Osteoblast (primary cell): ENCODE measurements around the gene JUP. TPM values are rescaled to one million over a fixed set of nuclear protein-coding genes. Genes with fewer than 3 reads are reported as not detected.

ENCODE experiments used
- DNase-seq: peaks from one replicate; pipeline ENCODE4 v3.0.0; 2011; ENCODE audit warnings: low spot score, mixed read lengths; ENCODE audit not compliant: insufficient read length; ENCODE audit errors: missing footprints
- H2AFZ ChIP-seq: 2 replicates; pipeline ENCODE4 v1.6.0; 2011; ENCODE audit warnings: mild to moderate bottlenecking, low read length
- H3K27ac ChIP-seq: 2 replicates; pipeline ENCODE4 v1.5.1; 2011; ENCODE audit warnings: mild to moderate bottlenecking, low read depth, low read length, moderate library complexity
- H3K27me3 ChIP-seq: 2 replicates; pipeline ENCODE4 v1.6.0; 2012; ENCODE audit warnings: mild to moderate bottlenecking, control low read depth, inconsistent platforms, low read length, moderate library complexity; ENCODE audit not compliant: insufficient read depth
- H3K36me3 ChIP-seq: 2 replicates; pipeline ENCODE4 v1.5.1; 2011; ENCODE audit warnings: mild to moderate bottlenecking, low read length, control low read depth, moderate library complexity; ENCODE audit not compliant: insufficient read depth
- H3K4me1 ChIP-seq: 2 replicates; pipeline ENCODE4 v1.5.1; 2011; ENCODE audit warnings: mild to moderate bottlenecking, low read length, control low read depth, moderate library complexity; ENCODE audit not compliant: insufficient read depth
- H3K4me2 ChIP-seq: 2 replicates; pipeline ENCODE4 v1.6.0; 2011; ENCODE audit warnings: mild to moderate bottlenecking, low read length; ENCODE audit not compliant: insufficient read depth
- H3K4me3 ChIP-seq: fragments of 200-600 bp; sonication (generic); 3 replicates; pipeline ENCODE4 v1.5.1; 2012; ENCODE audit warnings: mild to moderate bottlenecking, low read length, inconsistent platforms; ENCODE audit not compliant: insufficient read depth
- H3K79me2 ChIP-seq: 2 replicates; pipeline ENCODE4 v1.6.0; 2012; ENCODE audit warnings: mild to moderate bottlenecking, low read length, control low read depth, inconsistent platforms; ENCODE audit not compliant: insufficient read depth
- H3K9me3 ChIP-seq: 2 replicates; pipeline ENCODE4 v1.5.1; 2011; ENCODE audit warnings: low read depth, low read length, control low read depth
- H4K20me1 ChIP-seq: 2 replicates; pipeline ENCODE4 v1.6.0; 2012; ENCODE audit warnings: mild to moderate bottlenecking, low read length, control low read depth; ENCODE audit not compliant: insufficient read depth
- CTCF ChIP-seq: IDR thresholded peaks from 2 replicates; pipeline ENCODE4 v1.5.1; 2011; ENCODE audit warnings: mild to moderate bottlenecking, low read depth, low read length, moderate library complexity; ENCODE audit errors: extremely low read depth
- total RNA-seq: library from RNA; depleted of rRNA; stranded (reverse); fragments of >200 nt; gene quantifications from 2 replicates; pipeline ENCODE4 v1.2.3, GENCODE V29; 2012

Gene JUP
- total RNA-seq, 1 donor = 24.2 TPM

GRCh38 chr17:41811549-41812380 lies 25.3 kb upstream of the JUP start, which contains the start of gene P3H4:
P3H4 (minus strand) TSS chr17:41811949; CDS start chr17:41811915, 34 bp downstream.
- peak; percentile 98 for DNase-seq
- peak within 1 kb of the TSS; percentile 70 for H3K27ac ChIP-seq

GRCh38 chr17:41810659-41811548 lies 24.4 kb upstream of the JUP start:
- peak overlapping the region; percentile 98 for H2AFZ ChIP-seq
- H3K4me1 ChIP-seq = peaks cover 26% of the 10 kb centered on the region
- peaks cover 22% of the 10 kb centered on the region for H3K36me3 ChIP-seq
- peaks cover 41% of the 10 kb centered on the region for H4K20me1 ChIP-seq
- no peak for TF ChIP-seq CTCF
- H3K27me3 ChIP-seq = no peaks in the 10 kb centered on the region
- peak overlapping the region; percentile 88 for H3K4me2 ChIP-seq
- no peaks in the 10 kb centered on the region for H3K9me3 ChIP-seq
- H3K79me2 ChIP-seq = peaks cover 56% of the 10 kb centered on the region
- DNase-seq = peak; percentile 84
- peak overlapping the region; percentile 85 for H3K4me3 ChIP-seq
- H3K27ac ChIP-seq = peak overlapping the region; percentile 53

More at GRCh38 chr17:41811549-41812380, 25.3 kb upstream of the JUP start, which contains the start of gene P3H4:
- H3K4me2 ChIP-seq = peak within 1 kb of the TSS; percentile 88
- no peaks in the 10 kb centered on the region for H3K9me3 ChIP-seq
- peak within 1 kb of the TSS; percentile 98 for H2AFZ ChIP-seq
- peaks cover 64% of the 10 kb centered on the region for H3K79me2 ChIP-seq
- H3K4me1 ChIP-seq = peaks cover 26% of the 10 kb centered on the region
- peaks cover 18% of the 10 kb centered on the region for H3K36me3 ChIP-seq
- H3K27me3 ChIP-seq = no peaks in the 10 kb centered on the region
- H3K4me3 ChIP-seq = peak within 1 kb of the TSS; percentile 85
- peak; percentile 46 for TF ChIP-seq CTCF
- H4K20me1 ChIP-seq = peaks cover 40% of the 10 kb centered on the region

GRCh38 chr17:41806685-41807445 lies 20.4 kb upstream of the JUP start:
- H3K9me3 ChIP-seq = no peaks in the 10 kb centered on the region
- H3K4me3 ChIP-seq = no peak overlapping the region
- TF ChIP-seq CTCF = no peak
- peaks cover 11% of the 10 kb centered on the region for H3K4me1 ChIP-seq
- no peaks in the 10 kb centered on the region for H3K27me3 ChIP-seq
- peaks cover 32% of the 10 kb centered on the region for H3K36me3 ChIP-seq
- H3K79me2 ChIP-seq = peaks cover 19% of the 10 kb centered on the region
- no peak overlapping the region for H3K4me2 ChIP-seq
- peak; percentile 44 for DNase-seq
- no peak overlapping the region for H2AFZ ChIP-seq
- peaks cover 34% of the 10 kb centered on the region for H4K20me1 ChIP-seq
- no peak overlapping the region for H3K27ac ChIP-seq
